A673 (cell line): Measurements from ENCODE around the gene HOXD3. TPM values are rescaled to one million over a fixed set of nuclear protein-coding genes. Genes with fewer than 3 reads are reported as not detected.

ENCODE experiments used
- BruUV-seq: library from RNA; stranded (reverse); fragments of 400-500 nt; replicated peaks from 2 replicates; lab custom pipeline; 2021; lab: Mats Ljungman, UMichigan
- CTCF ChIA-PET: fragments of 300-600 bp; sonication (Branson Sonifier 250); formaldehyde crosslinking; loops from one replicate; lab custom pipeline; 2022; ENCODE audit warnings: antibody characterized with exemption; lab: Charles Lee
- POLR2A ChIA-PET: fragments of 300-600 bp; sonication (Branson Sonifier 250); formaldehyde crosslinking; loops from one replicate; lab custom pipeline; 2022; ENCODE audit warnings: antibody characterized with exemption; ENCODE audit not compliant: low non-redundant PET; lab: Charles Lee
- DNase-seq: peaks from one replicate; pipeline ENCODE4 v3.0.0-alpha.2; 2015; ENCODE audit warnings: low spot score
- H3K27ac ChIP-seq: fragments of 200-600 bp; sonication (generic); 2 replicates; pipeline ENCODE4 v1.5.1; 2016; ENCODE audit warnings: mixed run types, low read depth, mild to moderate bottlenecking, mixed read lengths, antibody characterized with exemption, low read length; ENCODE audit not compliant: poor library complexity, severe bottlenecking
- H3K27me3 ChIP-seq: fragments of 200-600 bp; sonication (generic); replicated peaks from 2 replicates; pipeline ENCODE4 v1.6.1; 2017; ENCODE audit warnings: mixed run types, low read depth, mild to moderate bottlenecking, mixed read lengths, antibody characterized with exemption, low read length; ENCODE audit not compliant: insufficient read depth, poor library complexity
- H3K36me3 ChIP-seq: fragments of 200-600 bp; sonication (generic); 2 replicates; pipeline ENCODE4 v1.6.1; 2016; ENCODE audit warnings: mixed run types, mild to moderate bottlenecking, mixed read lengths, antibody characterized with exemption, low read length; ENCODE audit not compliant: insufficient read depth, poor library complexity, severe bottlenecking
- H3K4me1 ChIP-seq: fragments of 200-600 bp; sonication (generic); 2 replicates; pipeline ENCODE4 v1.6.1; 2017; ENCODE audit warnings: mixed run types, mild to moderate bottlenecking, mixed read lengths, antibody characterized with exemption, low read length; ENCODE audit not compliant: insufficient read depth, poor library complexity, severe bottlenecking
- H3K4me3 ChIP-seq: fragments of 200-600 bp; sonication (generic); 2 replicates; pipeline ENCODE4 v1.5.1; 2016; ENCODE audit warnings: low read depth, mixed run types, mild to moderate bottlenecking, mixed read lengths, low read length; ENCODE audit not compliant: poor library complexity, severe bottlenecking
- H3K9me3 ChIP-seq: fragments of 200-600 bp; sonication (generic); 2 replicates; pipeline ENCODE4 v1.6.1; 2016; ENCODE audit warnings: mixed run types, low read depth, mild to moderate bottlenecking, mixed read lengths, antibody characterized with exemption, low read length; ENCODE audit not compliant: poor library complexity, severe bottlenecking
- EZH2 ChIP-seq: fragments of 200-600 bp; sonication (generic); IDR thresholded peaks from 2 replicates; pipeline ENCODE4 v1.6.1; 2017; ENCODE audit warnings: borderline replicate concordance, low read depth, mild to moderate bottlenecking, mixed read lengths, antibody characterized with exemption, low read length; ENCODE audit not compliant: poor library complexity, severe bottlenecking
- intact Hi-C: fragments of 100-400 bp; cut with micrococcal nuclease; formaldehyde crosslinking; loops from one replicate; pipeline ENCODE4 v1.10.0; 2022; ENCODE audit not compliant: unreplicated experiment
- total RNA-seq: library from RNA; stranded (reverse); gene quantifications from 2 replicates; pipeline ENCODE4 v1.2.3, GENCODE V29; 2021
- TF ChIP-seq, protein P1 (sequence below): fragments of 300-800, 200-600 bp; sonication (generic); conservative IDR thresholded peaks from 2 replicates; pipeline ENCODE4 v1.5.1; 2017; ENCODE audit warnings: low read depth, mild to moderate bottlenecking, antibody characterized with exemption, low read length, moderate library complexity, mixed read lengths

Gene HOXD3
- total RNA-seq, 1 experiment from 2014 or later = 41.3 TPM

GRCh38 chr2:176147800-176148496 is 9.2 kb upstream of the HOXD3 start:
- BruUV-seq = no TSS peak
- TF ChIP-seq, protein P1, sequence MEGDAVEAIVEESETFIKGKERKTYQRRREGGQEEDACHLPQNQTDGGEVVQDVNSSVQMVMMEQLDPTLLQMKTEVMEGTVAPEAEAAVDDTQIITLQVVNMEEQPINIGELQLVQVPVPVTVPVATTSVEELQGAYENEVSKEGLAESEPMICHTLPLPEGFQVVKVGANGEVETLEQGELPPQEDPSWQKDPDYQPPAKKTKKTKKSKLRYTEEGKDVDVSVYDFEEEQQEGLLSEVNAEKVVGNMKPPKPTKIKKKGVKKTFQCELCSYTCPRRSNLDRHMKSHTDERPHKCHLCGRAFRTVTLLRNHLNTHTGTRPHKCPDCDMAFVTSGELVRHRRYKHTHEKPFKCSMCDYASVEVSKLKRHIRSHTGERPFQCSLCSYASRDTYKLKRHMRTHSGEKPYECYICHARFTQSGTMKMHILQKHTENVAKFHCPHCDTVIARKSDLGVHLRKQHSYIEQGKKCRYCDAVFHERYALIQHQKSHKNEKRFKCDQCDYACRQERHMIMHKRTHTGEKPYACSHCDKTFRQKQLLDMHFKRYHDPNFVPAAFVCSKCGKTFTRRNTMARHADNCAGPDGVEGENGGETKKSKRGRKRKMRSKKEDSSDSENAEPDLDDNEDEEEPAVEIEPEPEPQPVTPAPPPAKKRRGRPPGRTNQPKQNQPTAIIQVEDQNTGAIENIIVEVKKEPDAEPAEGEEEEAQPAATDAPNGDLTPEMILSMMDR = no peak
- no peak for TF ChIP-seq EZH2
- H3K27ac ChIP-seq = no peak overlapping the region
- ChIA-PET POLR2A (interaction anchor here (0.5 kb wide), 1 partner anchor 687 kb away, joined by 4 read pairs; no protein-coding TSS in a partner anchor), CTCF (no interaction called here)
- H3K27me3 ChIP-seq = no peaks in the 10 kb centered on the region
- intact Hi-C loops = no loop called here
- peaks cover 84% of the 10 kb centered on the region for H3K36me3 ChIP-seq
- H3K4me1 ChIP-seq = peaks cover 35% of the 10 kb centered on the region
- H3K4me3 ChIP-seq = no peak overlapping the region
- no peaks in the 10 kb centered on the region for H3K9me3 ChIP-seq
- no peak for DNase-seq

- intact Hi-C loops = no loop called here
- no peaks in the 10 kb centered on the region for H3K27me3 ChIP-seq
- ChIA-PET CTCF (no interaction called here), POLR2A (no interaction called here)
- no peak overlapping the region for H3K4me3 ChIP-seq
- no peak for DNase-seq
- H3K27ac ChIP-seq = no peak overlapping the region
- peaks cover 91% of the 10 kb centered on the region for H3K36me3 ChIP-seq
- TF ChIP-seq, protein P1 = no peak
- TF ChIP-seq EZH2 = no peak
- H3K4me1 ChIP-seq = peaks cover 32% of the 10 kb centered on the region
- H3K9me3 ChIP-seq = no peaks in the 10 kb centered on the region
- BruUV-seq = no TSS peak
Measured at GRCh38 chr2:176148751-176149421, 8.2 kb upstream of the HOXD3 start.

GRCh38 chr2:176149481-176149938 is 7.6 kb upstream of the HOXD3 start:
- Histone ChIP-seq H3K27ac (no peak overlapping the region), H3K36me3 (peaks cover 94% of the 10 kb centered on the region), H3K9me3 (no peaks in the 10 kb centered on the region), H3K4me1 (peaks cover 30% of the 10 kb centered on the region), H3K27me3 (no peaks in the 10 kb centered on the region), H3K4me3 (no peak overlapping the region)
- no TSS peak for BruUV-seq
- POLR2A ChIA-PET = no interaction called here
- TF ChIP-seq, protein P1 = no peak
- TF ChIP-seq EZH2 = no peak
- intact Hi-C loops = no loop called here
- CTCF ChIA-PET = no interaction called here
- DNase-seq = no peak
